T-helper 1 cell treated with Interleukin-12 subunit alpha and Interleukin-12 subunit beta and Interleukin-4 antibody, amounts not matched to agents 30 ng/mL and 1 ng/mL, for 36 hours (primary cell): Measurements from ENCODE around the gene MBD3L5. TPM values are rescaled to one million over a fixed set of nuclear protein-coding genes. Genes with fewer than 3 reads are reported as not detected.
"Not testable (repeated sequence)": the region's sequence is repeated elsewhere in the genome, so short reads cannot be mapped to it uniquely, and the experiment has no call there.

ENCODE experiments used
- intact Hi-C: fragments of 100-400 bp; cut with micrococcal nuclease; formaldehyde crosslinking; loops from one replicate; pipeline ENCODE4 v1.15.1; 2024
- total RNA-seq: library from RNA; stranded (reverse); gene quantifications from 2 replicates; pipeline ENCODE4 v1.2.3, GENCODE V29; 2022

The MBD3L5 gene
- total RNA-seq, 1 donor from 2014 or later = not detected

GRCh38 chr19:7051421-7051820 is 21.0 kb downstream of the MBD3L5 start:
- intact Hi-C loops = not testable (repeated sequence)

- intact Hi-C loops = not testable (repeated sequence)
These were observed 22.5 kb downstream of the MBD3L5 start for GRCh38 chr19:7052896-7053295.

- intact Hi-C loops = not testable (repeated sequence)
These were observed 24.4 kb downstream of the MBD3L5 start for GRCh38 chr19:7054635-7055368.

GRCh38 chr19:7055679-7056078 is 25.3 kb downstream of the MBD3L5 start:
- intact Hi-C loops = not testable (repeated sequence)

- intact Hi-C loops = not testable (repeated sequence)
These were observed 26.0 kb downstream of the MBD3L5 start for GRCh38 chr19:7056371-7056770.

- intact Hi-C loops = not testable (repeated sequence)
These were observed 28.2 kb downstream of the MBD3L5 start, which contains the start of gene MBD3L3 for GRCh38 chr19:7058576-7058975. Gene MBD3L3, minus strand, starts transcription at chr19:7058676. Its CDS starts 71 bp downstream, at chr19:7058605.

- intact Hi-C loops = not testable (repeated sequence)
These were observed 29.6 kb downstream of the MBD3L5 start for GRCh38 chr19:7059977-7060376.

GRCh38 chr19:7063339-7063738 is 33.0 kb downstream of the MBD3L5 start:
- intact Hi-C loops = no loop called here

- intact Hi-C loops = no loop called here
These were observed 33.5 kb downstream of the MBD3L5 start for GRCh38 chr19:7063764-7064418.

- intact Hi-C loops = not testable (repeated sequence)
These were observed 36.7 kb downstream of the MBD3L5 start for GRCh38 chr19:7067122-7067521.

- intact Hi-C loops = no loop called here
These were observed 37.3 kb downstream of the MBD3L5 start for GRCh38 chr19:7067716-7068115.

- intact Hi-C loops = no loop called here
These were observed 38.2 kb downstream of the MBD3L5 start for GRCh38 chr19:7068599-7068998.

GRCh38 chr19:7069042-7069903 is 38.9 kb downstream of the MBD3L5 start, which contains the start of gene ZNF557:
Gene ZNF557, plus strand, starts transcription at chr19:7069703. Its CDS starts 5,372 bp downstream, at chr19:7075075.
- intact Hi-C loops = loop anchor here (1.0 kb wide), 1 partner anchor 30 kb away; no protein-coding TSS in a partner anchor

- intact Hi-C loops = loop anchor here (1.0 kb wide), 1 partner anchor 29 kb away; no protein-coding TSS in a partner anchor
These were observed 39.5 kb downstream of the MBD3L5 start for GRCh38 chr19:7069904-7070226.

GRCh38 chr19:7072541-7072940 is 42.2 kb downstream of the MBD3L5 start:
- intact Hi-C loops = no loop called here

GRCh38 chr19:7074705-7075282 is 44.4 kb downstream of the MBD3L5 start:
- intact Hi-C loops = no loop called here

GRCh38 chr19:7076151-7076550 is 45.8 kb downstream of the MBD3L5 start:
- intact Hi-C loops = no loop called here

GRCh38 chr19:7078008-7078407 is 47.6 kb downstream of the MBD3L5 start:
- intact Hi-C loops = no loop called here
